Heart left ventricle (tissue), 13 donors: ENCODE results near the gene EMC10.

Source experiments
- CTCF ChIP-seq, 12 donors: fragments of 200-600 bp; sonication (generic) in 4 of 12; IDR thresholded peaks; one replicate each; pipeline versions ENCODE4 v1.5.0 to v1.8.0; 2018 to 2022; ENCODE audit warnings: antibody characterized with exemption in 12 of 12, mild to moderate bottlenecking in 5 of 12
- POLR2A ChIP-seq, 2 donors: fragments of 450-650 bp; IDR thresholded peaks; one replicate each; pipeline ENCODE4 v1.6.1; 2017; ENCODE audit warnings: antibody characterized with exemption in 2 of 2, mild to moderate bottlenecking in 2 of 2, moderate library complexity in 2 of 2
- donor health status: ischemic (EF 13 %, LVEDD 7.1; RV severe dilation, severe dysfunction).
- donor health status: DM: no; HTN: yes; CAD: no.
- donor health status: DM: no; HTN: no; CAD: no.
- donor health status: ischemic (EF 25% LVEDD 6.9; RV normal size, moderate dysfunction).
- donor health status: ischemic (EF 25% LVEDD 5.7; RV mildly dilated, moderate dysfunction).
- donor health status: ischemic (EF 35%, LVEDD 5.7; RV mildly dilated, moderate dysfunction).
- donor health status: nonischemic (EF 11% LVEDD 7.7; RV severe dilation, severe dysfunction).
- donor health status: DM: yes; HTN: yes; CAD: no.
- donor health status: PGD.
- donor health status: ischemic (EF 29% LVEDD 5.4; RV normal size, mild dysfunction).
- donor health status: nonischemic (EF 23%, LVEDD 6.1; RV moderate dilation, normal function).

- no peak for TF ChIP-seq CTCF (IDR thresholded peaks at IDR 0.05)
- no peak for TF ChIP-seq POLR2A (IDR thresholded peaks at IDR 0.05)
Measured at GRCh38 chr19:50447750-50448149, 28.6 kb upstream of the EMC10 start.
